ENCODE data around the gene B4GALT5.

- TF ChIP-seq POLR2AphosphoS5 (IDR thresholded peaks at IDR 0.05) = peak in 1 of 4 donors; percentile 36
- TF ChIP-seq CTCF (IDR thresholded peaks at IDR 0.05) = no peak
- TF ChIP-seq POLR2A (IDR thresholded peaks at IDR 0.05) = no peak
- TF ChIP-seq EP300 (IDR thresholded peaks at IDR 0.05) = no peak
Measured at GRCh38 chr20:49713753-49714712, at the start of gene B4GALT5.
